Left lung (tissue), 10 donors: Measurements from ENCODE around the gene AP5Z1. TPM values are rescaled to one million over a fixed set of nuclear protein-coding genes. Genes with fewer than 3 reads are reported as not detected.
A peak's percentile ranks its signal among the peaks of the same experiment; 100 is the strongest.

Experiments used
- ATAC-seq: fragments of 200-7000 bp; cut with Tn5 transposase; one replicate; pipeline ENCODE4 v1.9.1; 2020; ENCODE audit warnings: moderate library complexity
- DNase-seq, 4 donors: peaks; one replicate each; pipeline ENCODE4 v3.0.0-alpha.2; 2013 to 2020
- H3K27ac ChIP-seq, 2 donors: fragments of 200-600 bp; sonication (generic) in 1 of 2; one replicate each; pipeline versions ENCODE4 v1.5.0 to v1.8.0; 2020 to 2021
- H3K27me3 ChIP-seq, 2 donors: fragments of 200-600 bp; sonication (generic) in 1 of 2; one replicate each; pipeline versions ENCODE4 v1.5.0 to v1.8.0; 2020 to 2021
- H3K36me3 ChIP-seq, 2 donors: fragments of 200-600 bp; sonication (generic) in 1 of 2; one replicate each; pipeline versions ENCODE4 v1.5.0 to v1.8.0; 2020 to 2021
- H3K4me1 ChIP-seq, 2 donors: fragments of 200-600 bp; one replicate each; pipeline ENCODE4 v1.8.0; 2021
- H3K4me3 ChIP-seq, 2 donors: fragments of 200-600 bp; sonication (generic) in 1 of 2; one replicate each; pipeline versions ENCODE4 v1.5.0 to v1.8.0; 2020 to 2021; ENCODE audit warnings: mild to moderate bottlenecking in 1 of 2
- H3K9me3 ChIP-seq, 2 donors: fragments of 200-600 bp; sonication (generic) in 1 of 2; one replicate each; pipeline versions ENCODE4 v1.5.0 to v1.8.0; 2020 to 2021
- CTCF ChIP-seq, 2 donors: fragments of 200-600 bp; sonication (generic) in 1 of 2; IDR thresholded peaks; one replicate each; pipeline versions ENCODE4 v1.5.0 to v1.8.0; 2021; ENCODE audit warnings: antibody characterized with exemption in 2 of 2
- intact Hi-C, 2 donors: fragments of 100-400 bp; cut with DNase I; formaldehyde crosslinking; loops; one replicate each; pipeline versions ENCODE4 v1.11.2 to v1.14.2; 2022
- polyA plus RNA-seq, 6 donors: library from polyadenylated mRNA; unstranded; fragments of 120-200 nt; gene quantifications; one replicate each; pipeline ENCODE4 v1.2.1, GENCODE V29; 2013; ENCODE audit not compliant: insufficient read length in 6 of 6
- total RNA-seq, 2 donors: library from RNA; stranded (reverse); fragmentation: NEBNext Ultra II Directional; extraction: Animal tissue kit (Norgen Biotek cat#: 25700); gene quantifications; one replicate each; pipeline ENCODE4 v1.2.1, GENCODE V29; 2021
- donor health status: DM: no; HTN: yes; CAD: no.
- donor health status: DM: no; HTN: no; CAD: no.

Gene AP5Z1
- total and polyA plus RNA-seq, 8 donors = 16.9 to 49.5 (median 22.5) TPM

GRCh38 chr7:4753598-4754432 lies 21.6 kb upstream of the AP5Z1 start:
- Histone ChIP-seq H3K9me3 (no peaks in the 10 kb centered on the region), H3K27me3 (no peaks in the 10 kb centered on the region), H3K4me3 (no peak overlapping the region), H3K4me1 (peaks cover 0 to 22% of the 10 kb centered on the region in 2 donors), H3K36me3 (peaks cover 0 to 69% of the 10 kb centered on the region in 2 donors), H3K27ac (no peak overlapping the region)
- ATAC-seq (peak; percentile 94), DNase-seq (peak; percentile 45 to 98 (median 80))
- peak; percentile 83 to 90 for TF ChIP-seq CTCF (IDR thresholded peaks at IDR 0.05)
- intact Hi-C loops = loop anchor here in 1 of 2 donors (10.0 kb wide), 1 partner anchor 139 kb away; no protein-coding TSS in a partner anchor

- Histone ChIP-seq H3K27ac (no peak overlapping the region), H3K27me3 (no peaks in the 10 kb centered on the region), H3K4me3 (no peak overlapping the region), H3K36me3 (peaks cover 0 to 74% of the 10 kb centered on the region in 2 donors), H3K9me3 (no peaks in the 10 kb centered on the region), H3K4me1 (peaks cover 0 to 15% of the 10 kb centered on the region in 2 donors)
- ATAC-seq (no peak), DNase-seq (peak in 1 of 4 donors; percentile 75)
- no peak for TF ChIP-seq CTCF (IDR thresholded peaks at IDR 0.05)
- intact Hi-C loops = loop anchor here in 1 of 2 donors (10.0 kb wide), 1 partner anchor 140 kb away; no protein-coding TSS in a partner anchor
Observed at GRCh38 chr7:4754433-4755010, 20.9 kb upstream of the AP5Z1 start.

DNA sequence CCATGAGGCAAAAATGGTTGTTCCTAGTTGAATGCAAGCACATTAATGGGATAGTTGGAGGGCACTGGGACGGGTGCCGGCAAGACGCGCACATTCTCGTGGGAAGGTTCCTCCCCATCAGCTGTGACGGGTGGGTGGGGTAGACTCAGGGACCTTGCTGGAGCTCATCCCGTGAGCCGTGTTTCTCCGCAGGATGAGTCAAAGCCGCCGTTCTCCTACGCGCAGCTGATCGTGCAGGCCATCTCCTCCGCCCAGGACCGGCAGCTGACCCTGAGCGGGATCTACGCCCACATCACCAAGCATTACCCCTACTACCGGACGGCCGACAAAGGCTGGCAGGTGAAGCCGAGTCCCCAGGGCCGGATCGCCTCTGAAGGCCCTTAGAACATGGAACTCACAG lies 20.4 kb upstream of the AP5Z1 start:
- intact Hi-C loops = loop anchor here in 1 of 2 donors (10.0 kb wide), 1 partner anchor 140 kb away; no protein-coding TSS in a partner anchor
- H3K36me3 ChIP-seq = peaks cover 0 to 74% of the 10 kb centered on the region in 2 donors

DNA sequence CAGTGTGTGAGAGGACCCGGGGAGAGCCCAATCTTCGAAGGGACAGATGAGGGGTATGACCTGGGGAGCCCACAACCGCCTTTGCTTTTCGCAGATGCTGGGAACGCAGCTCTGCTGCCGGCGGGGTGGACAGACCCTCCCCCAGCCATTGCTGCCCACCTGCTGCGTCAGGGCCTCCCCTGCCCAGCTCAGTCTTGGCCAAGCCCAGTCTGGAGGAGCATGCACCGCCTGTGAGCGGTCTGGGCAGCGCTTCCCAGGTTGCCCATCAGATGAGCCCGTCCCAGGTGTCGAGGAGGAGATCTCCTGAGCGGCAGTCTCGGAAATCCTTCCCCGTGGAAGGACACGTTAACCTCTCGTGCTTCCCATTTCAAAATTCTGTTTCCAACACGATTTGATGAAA lies 17.3 kb upstream of the AP5Z1 start:
- no peaks in the 10 kb centered on the region for H3K9me3 ChIP-seq
- H3K27ac ChIP-seq = no peak overlapping the region
- no peak for TF ChIP-seq CTCF (IDR thresholded peaks at IDR 0.05)
- ATAC-seq = no peak
- peaks cover 0 to 12% of the 10 kb centered on the region in 2 donors for H3K4me1 ChIP-seq
- H3K36me3 ChIP-seq = peaks cover 0 to 90% of the 10 kb centered on the region in 2 donors
- peak in 1 of 4 donors; percentile 45 for DNase-seq
- H3K4me3 ChIP-seq = no peak overlapping the region
- intact Hi-C loops = loop anchor here in 1 of 2 donors (10.0 kb wide), 1 partner anchor 143 kb away; no protein-coding TSS in a partner anchor
- H3K27me3 ChIP-seq = no peaks in the 10 kb centered on the region

More for the DNA sequence above, 20.4 kb upstream of the AP5Z1 start:
- TF ChIP-seq CTCF (IDR thresholded peaks at IDR 0.05) = no peak
- H3K9me3 ChIP-seq = no peaks in the 10 kb centered on the region
- no peak overlapping the region for H3K27ac ChIP-seq
- no peaks in the 10 kb centered on the region for H3K27me3 ChIP-seq
- H3K4me1 ChIP-seq = peaks cover 0 to 12% of the 10 kb centered on the region in 2 donors
- H3K4me3 ChIP-seq = no peak overlapping the region
- DNase-seq (peak in 1 of 4 donors; percentile 77), ATAC-seq (no peak)

GRCh38 chr7:4758791-4759190 lies 16.6 kb upstream of the AP5Z1 start:
- Histone ChIP-seq H3K4me3 (no peak overlapping the region), H3K9me3 (no peaks in the 10 kb centered on the region), H3K27ac (no peak overlapping the region), H3K27me3 (no peaks in the 10 kb centered on the region), H3K36me3 (peaks cover 0 to 97% of the 10 kb centered on the region in 2 donors), H3K4me1 (peaks cover 0 to 6% of the 10 kb centered on the region in 2 donors)
- ATAC-seq (no peak), DNase-seq (peak in 1 of 4 donors; percentile 80)
- TF ChIP-seq CTCF (IDR thresholded peaks at IDR 0.05) = no peak
- intact Hi-C loops = loop anchor here in 1 of 2 donors (10.0 kb wide), 1 partner anchor 144 kb away; no protein-coding TSS in a partner anchor
